Measurements from ENCODE around the gene PPP2R5C. TPM values are rescaled to one million over a fixed set of nuclear protein-coding genes. Genes with fewer than 3 reads are reported as not detected.

The PPP2R5C gene
- total RNA-seq, 1 experiment from 2014 or later: 89.9 TPM

- Mint-ChIP-seq H3K9me3 (no peaks in the 10 kb centered on the region), H3K27ac (no peak overlapping the region), H3K36me3 (peaks cover 29% of the 10 kb centered on the region), H3K27me3 (ENCODE audit: low read depth) (no peaks in the 10 kb centered on the region), H3K4me3 (no peak overlapping the region), H3K4me1 (no peaks in the 10 kb centered on the region)
- TF ChIP-seq NR1H2 (CRISPR knock-in tag; IDR thresholded peaks at IDR 0.05): no peak
- TF ChIP-seq ZNF121 (CRISPR knock-in tag; IDR thresholded peaks at IDR 0.05): no peak
- TF ChIP-seq, protein P1, sequence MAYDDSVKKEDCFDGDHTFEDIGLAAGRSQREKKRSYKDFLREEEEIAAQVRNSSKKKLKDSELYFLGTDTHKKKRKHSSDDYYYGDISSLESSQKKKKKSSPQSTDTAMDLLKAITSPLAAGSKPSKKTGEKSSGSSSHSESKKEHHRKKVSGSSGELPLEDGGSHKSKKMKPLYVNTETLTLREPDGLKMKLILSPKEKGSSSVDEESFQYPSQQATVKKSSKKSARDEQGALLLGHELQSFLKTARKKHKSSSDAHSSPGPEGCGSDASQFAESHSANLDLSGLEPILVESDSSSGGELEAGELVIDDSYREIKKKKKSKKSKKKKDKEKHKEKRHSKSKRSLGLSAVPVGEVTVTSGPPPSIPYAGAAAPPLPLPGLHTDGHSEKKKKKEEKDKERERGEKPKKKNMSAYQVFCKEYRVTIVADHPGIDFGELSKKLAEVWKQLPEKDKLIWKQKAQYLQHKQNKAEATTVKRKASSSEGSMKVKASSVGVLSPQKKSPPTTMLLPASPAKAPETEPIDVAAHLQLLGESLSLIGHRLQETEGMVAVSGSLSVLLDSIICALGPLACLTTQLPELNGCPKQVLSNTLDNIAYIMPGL (CRISPR knock-in tag; IDR thresholded peaks at IDR 0.05): no peak
- ATAC-seq: no peak
- POLR2A ChIA-PET: no interaction called here
- DNase-seq (ENCODE audit: low spot score): no peak
- CTCF ChIA-PET: no interaction called here
Measured at GRCh38 chr14:101887219-101887618, 125.7 kb downstream of the PPP2R5C start.

DNA sequence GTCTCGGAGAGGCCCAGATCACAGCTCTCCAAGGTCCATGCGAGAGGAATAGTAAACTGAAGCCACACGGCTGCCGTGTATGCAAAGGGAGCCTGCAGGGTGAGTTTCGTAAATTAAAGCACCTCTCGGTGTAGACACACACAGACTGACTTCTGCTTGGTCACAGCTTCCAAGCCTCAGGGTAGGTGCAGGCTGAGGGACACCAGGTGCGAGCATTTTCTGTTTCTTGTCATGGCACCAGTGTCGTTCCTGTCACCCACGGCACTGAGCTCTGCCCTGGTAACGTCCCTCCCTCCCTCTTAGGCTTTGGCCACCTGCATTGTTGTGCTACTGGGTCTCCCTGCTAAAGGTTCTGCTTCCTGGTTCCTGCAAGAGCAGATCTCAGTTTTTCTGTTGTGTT is 126.7 kb downstream of the PPP2R5C start:
- DNase-seq (ENCODE audit: low spot score) (no peak), ATAC-seq (no peak)
- Mint-ChIP-seq H3K4me1 (no peaks in the 10 kb centered on the region), H3K36me3 (peaks cover 29% of the 10 kb centered on the region), H3K9me3 (no peaks in the 10 kb centered on the region), H3K4me3 (no peak overlapping the region), H3K27me3 (ENCODE audit: low read depth) (no peaks in the 10 kb centered on the region), H3K27ac (no peak overlapping the region)
- CTCF ChIA-PET: no interaction called here
- TF ChIP-seq MLX (CRISPR knock-in tag; IDR thresholded peaks at IDR 0.05): no peak
- no peak for TF ChIP-seq NFATC4 (CRISPR knock-in tag; IDR thresholded peaks at IDR 0.05)
- TF ChIP-seq HMGA2 (CRISPR knock-in tag; IDR thresholded peaks at IDR 0.05): no peak
- TF ChIP-seq SOX15 (CRISPR knock-in tag; IDR thresholded peaks at IDR 0.05): no peak
- TF ChIP-seq ZNF232 (CRISPR knock-in tag; IDR thresholded peaks at IDR 0.05): no peak
- TF ChIP-seq, protein P2, sequence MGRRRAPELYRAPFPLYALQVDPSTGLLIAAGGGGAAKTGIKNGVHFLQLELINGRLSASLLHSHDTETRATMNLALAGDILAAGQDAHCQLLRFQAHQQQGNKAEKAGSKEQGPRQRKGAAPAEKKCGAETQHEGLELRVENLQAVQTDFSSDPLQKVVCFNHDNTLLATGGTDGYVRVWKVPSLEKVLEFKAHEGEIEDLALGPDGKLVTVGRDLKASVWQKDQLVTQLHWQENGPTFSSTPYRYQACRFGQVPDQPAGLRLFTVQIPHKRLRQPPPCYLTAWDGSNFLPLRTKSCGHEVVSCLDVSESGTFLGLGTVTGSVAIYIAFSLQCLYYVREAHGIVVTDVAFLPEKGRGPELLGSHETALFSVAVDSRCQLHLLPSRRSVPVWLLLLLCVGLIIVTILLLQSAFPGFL (CRISPR knock-in tag; IDR thresholded peaks at IDR 0.05; ENCODE audit: borderline replicate concordance): no peak
- TF ChIP-seq FOXK1 (CRISPR knock-in tag; IDR thresholded peaks at IDR 0.05): no peak
- TF ChIP-seq USF1 (CRISPR knock-in tag; IDR thresholded peaks at IDR 0.05): no peak
- TF ChIP-seq CDX4 (CRISPR knock-in tag; IDR thresholded peaks at IDR 0.05; ENCODE audit: borderline replicate concordance): no peak
- TF ChIP-seq ESRRA (CRISPR knock-in tag; IDR thresholded peaks at IDR 0.05; ENCODE audit: borderline replicate concordance): no peak
- TF ChIP-seq ZNF121 (CRISPR knock-in tag; IDR thresholded peaks at IDR 0.05): no peak
- no peak for TF ChIP-seq ZBTB21 (CRISPR knock-in tag; IDR thresholded peaks at IDR 0.05; ENCODE audit: borderline replicate concordance)
- TF ChIP-seq TEAD1 (CRISPR knock-in tag; IDR thresholded peaks at IDR 0.05): no peak
- TF ChIP-seq, protein P3, sequence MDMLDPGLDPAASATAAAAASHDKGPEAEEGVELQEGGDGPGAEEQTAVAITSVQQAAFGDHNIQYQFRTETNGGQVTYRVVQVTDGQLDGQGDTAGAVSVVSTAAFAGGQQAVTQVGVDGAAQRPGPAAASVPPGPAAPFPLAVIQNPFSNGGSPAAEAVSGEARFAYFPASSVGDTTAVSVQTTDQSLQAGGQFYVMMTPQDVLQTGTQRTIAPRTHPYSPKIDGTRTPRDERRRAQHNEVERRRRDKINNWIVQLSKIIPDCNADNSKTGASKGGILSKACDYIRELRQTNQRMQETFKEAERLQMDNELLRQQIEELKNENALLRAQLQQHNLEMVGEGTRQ (CRISPR knock-in tag; IDR thresholded peaks at IDR 0.05): no peak
- no peak for TF ChIP-seq JAZF1 (CRISPR knock-in tag; IDR thresholded peaks at IDR 0.05)
- TF ChIP-seq, protein P4, sequence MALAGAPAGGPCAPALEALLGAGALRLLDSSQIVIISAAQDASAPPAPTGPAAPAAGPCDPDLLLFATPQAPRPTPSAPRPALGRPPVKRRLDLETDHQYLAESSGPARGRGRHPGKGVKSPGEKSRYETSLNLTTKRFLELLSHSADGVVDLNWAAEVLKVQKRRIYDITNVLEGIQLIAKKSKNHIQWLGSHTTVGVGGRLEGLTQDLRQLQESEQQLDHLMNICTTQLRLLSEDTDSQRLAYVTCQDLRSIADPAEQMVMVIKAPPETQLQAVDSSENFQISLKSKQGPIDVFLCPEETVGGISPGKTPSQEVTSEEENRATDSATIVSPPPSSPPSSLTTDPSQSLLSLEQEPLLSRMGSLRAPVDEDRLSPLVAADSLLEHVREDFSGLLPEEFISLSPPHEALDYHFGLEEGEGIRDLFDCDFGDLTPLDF (CRISPR knock-in tag; IDR thresholded peaks at IDR 0.05): no peak
- POLR2A ChIA-PET: no interaction called here

All from WTC11 (cell line).